ENCODE measurements around the gene ZNF169.
"Not testable (repeated sequence)": the region's sequence is repeated elsewhere in the genome, so short reads cannot be mapped to it uniquely, and the experiment has no call there.

ZNF169 gene

GRCh38 chr9:94341703-94342102, 82.6 kb downstream of the ZNF169 start:
- not testable (repeated sequence) for H3K4me3 ChIP-seq (ENCODE audit: low read depth, low read length)

DNA sequence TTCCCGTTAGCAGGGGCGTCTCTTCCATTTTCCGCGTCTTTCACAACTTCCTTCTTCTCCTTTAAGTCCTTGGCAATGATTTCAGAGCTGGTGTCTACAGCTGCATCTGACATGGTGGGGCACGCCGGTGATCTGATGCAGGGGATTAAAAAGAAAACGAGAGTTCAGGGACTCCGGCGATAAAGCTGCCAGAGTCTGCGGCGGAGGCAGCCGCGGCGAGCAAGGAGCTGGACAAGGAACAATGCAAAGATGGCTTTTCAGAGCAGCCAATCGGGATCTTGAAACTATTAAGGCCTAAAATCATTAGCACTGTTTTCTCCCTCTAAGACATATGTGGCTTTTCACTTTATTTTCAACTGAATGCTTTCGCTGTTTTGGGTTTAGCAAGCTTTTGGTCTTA, 88.4 kb downstream of the ZNF169 start:
- H3K4me3 ChIP-seq (ENCODE audit: low read depth, low read length): not testable (repeated sequence)

DNA sequence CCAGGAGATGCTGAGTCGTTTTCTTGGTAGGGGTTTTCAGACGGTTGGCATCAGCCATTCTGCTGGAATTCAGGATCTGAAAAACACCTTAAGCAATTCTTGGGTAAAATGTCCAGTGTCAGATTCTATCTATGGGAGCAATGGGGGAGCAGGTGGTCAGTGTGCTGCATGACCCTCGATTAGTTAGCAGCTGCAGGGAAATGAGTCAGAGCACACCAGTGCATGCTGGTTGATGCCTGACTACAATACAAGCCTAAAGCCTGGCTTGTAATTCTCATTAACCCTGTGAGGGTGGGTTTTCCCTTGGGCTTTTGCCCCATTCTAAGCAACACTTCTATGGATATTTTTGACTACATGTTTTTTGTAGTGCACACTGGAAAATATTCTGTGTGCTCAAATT, 89.7 kb downstream of the ZNF169 start:
- not testable (repeated sequence) for H3K4me3 ChIP-seq (ENCODE audit: low read depth, low read length)
